ENCODE measurements around the gene S100A3.

The S100A3 gene

DNA sequence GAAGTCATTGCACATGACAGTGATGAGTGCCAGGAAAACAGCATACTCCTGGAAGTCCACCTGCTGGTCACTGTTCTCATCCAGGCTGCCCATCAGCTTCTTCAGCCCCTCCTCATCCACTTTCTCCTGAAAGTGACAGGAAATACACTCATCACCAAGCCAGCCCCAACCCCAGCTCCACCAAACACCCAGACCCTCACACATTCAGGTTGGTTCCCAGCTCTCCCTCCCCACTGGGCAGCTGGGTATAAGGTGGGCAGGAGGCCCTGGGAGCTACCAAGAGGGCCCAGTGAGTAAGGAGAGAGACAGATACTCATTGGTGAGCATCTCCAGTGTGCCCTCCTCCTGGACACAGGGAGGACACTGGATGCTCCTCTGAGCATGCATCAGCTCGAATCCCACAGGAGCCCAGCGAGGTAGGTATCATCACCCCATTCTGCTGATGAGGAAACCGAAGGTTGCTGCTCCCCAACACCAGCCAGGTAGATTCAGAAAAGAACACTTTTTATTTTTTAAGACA is 12.5 kb upstream of the S100A3 start:
- no peak overlapping the region for H3K9ac ChIP-seq (ENCODE audit: low read depth in 1 of 2, low read length in 2 of 2)
- H3K4me1 ChIP-seq (ENCODE audit: control insufficient read depth in 1 of 2, insufficient read depth in 2 of 2, low read length in 2 of 2) = peaks cover 13 to 17% of the 10 kb centered on the region in 2 donors
- H3K27ac ChIP-seq (ENCODE audit: low read depth, low read length) = no peak overlapping the region
- H3K36me3 ChIP-seq (ENCODE audit: control insufficient read depth in 1 of 2, insufficient read depth in 2 of 2, low read length in 2 of 2) = no peaks in the 10 kb centered on the region
- no peak overlapping the region for H3K4me3 ChIP-seq (ENCODE audit: low read depth in 1 of 2, low read length in 2 of 2)
- H3K9me3 ChIP-seq (ENCODE audit: control insufficient read depth in 1 of 2, low read length in 2 of 2) = no peaks in the 10 kb centered on the region
- no peaks in the 10 kb centered on the region for H3K27me3 ChIP-seq (ENCODE audit: control insufficient read depth in 1 of 2, insufficient read depth in 2 of 2, low read length in 2 of 2)

DNA sequence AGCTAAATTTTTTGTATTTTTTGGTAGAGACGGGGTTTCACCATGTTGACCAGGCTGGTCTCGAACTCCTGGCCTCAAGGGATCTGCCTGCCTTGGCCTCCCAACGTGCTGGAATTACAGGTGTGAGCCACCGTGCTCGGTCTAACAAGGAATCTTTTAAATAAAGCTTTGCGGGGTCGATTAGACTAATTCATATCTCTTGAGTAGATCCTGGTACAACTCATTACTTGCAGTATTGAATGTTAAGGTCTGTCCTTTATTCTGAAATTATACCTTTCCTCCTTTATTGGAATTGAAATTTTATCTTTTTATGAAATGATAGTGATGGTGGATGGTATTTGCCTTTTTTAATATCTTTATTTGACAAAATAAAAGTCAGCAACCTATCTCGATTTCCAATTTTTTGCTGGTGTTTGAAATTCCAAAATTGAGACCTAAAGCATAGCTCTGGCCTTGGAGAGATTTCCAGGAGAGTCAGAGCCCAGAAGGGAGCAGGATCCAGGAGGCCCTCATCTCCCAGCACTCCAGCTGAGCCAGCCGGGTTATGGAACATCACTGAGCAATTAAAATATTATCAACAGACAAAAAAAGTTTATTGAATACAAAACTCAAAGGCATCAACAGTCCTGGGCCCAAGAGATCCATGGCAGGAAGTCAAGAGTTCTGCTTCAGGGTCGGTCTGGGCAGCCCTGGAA is 11.9 kb upstream of the S100A3 start:
- H3K9ac ChIP-seq (ENCODE audit: low read depth in 1 of 2, low read length in 2 of 2) = no peak overlapping the region
- peaks cover 7 to 12% of the 10 kb centered on the region in 2 donors for H3K4me1 ChIP-seq (ENCODE audit: control insufficient read depth in 1 of 2, insufficient read depth in 2 of 2, low read length in 2 of 2)
- no peak overlapping the region for H3K27ac ChIP-seq (ENCODE audit: low read depth, low read length)
- no peaks in the 10 kb centered on the region for H3K9me3 ChIP-seq (ENCODE audit: control insufficient read depth in 1 of 2, low read length in 2 of 2)
- no peaks in the 10 kb centered on the region for H3K36me3 ChIP-seq (ENCODE audit: control insufficient read depth in 1 of 2, insufficient read depth in 2 of 2, low read length in 2 of 2)
- no peaks in the 10 kb centered on the region for H3K27me3 ChIP-seq (ENCODE audit: control insufficient read depth in 1 of 2, insufficient read depth in 2 of 2, low read length in 2 of 2)
- H3K4me3 ChIP-seq (ENCODE audit: low read depth in 1 of 2, low read length in 2 of 2) = no peak overlapping the region

DNA sequence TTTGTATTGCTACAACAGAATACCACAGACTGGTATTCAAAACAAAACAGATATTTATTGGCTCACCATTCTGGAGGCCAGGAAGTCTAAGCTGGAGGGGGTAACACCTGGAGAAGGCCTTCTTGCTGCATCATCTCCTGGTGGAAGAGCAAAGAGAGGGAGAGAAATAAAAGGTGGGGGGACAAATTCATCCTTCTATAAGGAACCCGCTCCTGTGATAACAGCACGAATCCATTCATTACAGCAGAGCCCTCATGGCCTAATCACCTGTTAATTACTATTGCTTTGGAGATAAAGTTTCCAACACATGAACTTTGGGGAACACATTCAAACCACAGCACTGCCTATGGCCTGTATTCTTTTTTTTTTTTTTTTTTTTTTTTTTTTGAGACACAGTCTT is 11.2 kb upstream of the S100A3 start:
- Histone ChIP-seq H3K4me3 (ENCODE audit: low read depth in 1 of 2, low read length in 2 of 2) (no peak overlapping the region), H3K36me3 (ENCODE audit: control insufficient read depth in 1 of 2, insufficient read depth in 2 of 2, low read length in 2 of 2) (no peaks in the 10 kb centered on the region), H3K27ac (ENCODE audit: low read depth, low read length) (no peak overlapping the region), H3K27me3 (ENCODE audit: control insufficient read depth in 1 of 2, insufficient read depth in 2 of 2, low read length in 2 of 2) (no peaks in the 10 kb centered on the region), H3K9me3 (ENCODE audit: control insufficient read depth in 1 of 2, low read length in 2 of 2) (no peaks in the 10 kb centered on the region), H3K9ac (ENCODE audit: low read depth in 1 of 2, low read length in 2 of 2) (no peak overlapping the region), H3K4me1 (ENCODE audit: control insufficient read depth in 1 of 2, insufficient read depth in 2 of 2, low read length in 2 of 2) (peaks cover under 1 to 5% of the 10 kb centered on the region in 2 donors)

DNA sequence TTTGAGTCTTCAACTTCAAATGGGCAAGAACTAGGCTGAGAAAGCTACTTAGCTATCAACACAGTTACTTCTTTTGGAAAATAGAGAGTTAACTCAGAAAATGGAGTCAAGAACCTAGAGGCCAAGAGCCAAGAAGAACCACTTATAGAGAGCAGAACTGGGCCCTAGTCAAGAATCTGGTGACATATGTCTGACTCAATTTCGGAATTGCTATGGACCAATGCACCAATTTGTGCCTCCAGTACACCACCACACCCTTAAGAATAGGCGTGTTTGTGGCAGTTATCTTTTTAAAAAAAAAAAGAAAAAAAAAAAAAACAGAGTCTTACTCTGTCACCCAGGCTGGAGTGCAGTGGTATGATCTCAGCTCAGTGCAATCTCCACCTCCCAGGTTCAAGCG is 8.8 kb upstream of the S100A3 start:
- Histone ChIP-seq H3K27me3 (ENCODE audit: control insufficient read depth in 1 of 2, insufficient read depth in 2 of 2, low read length in 2 of 2) (no peaks in the 10 kb centered on the region), H3K27ac (ENCODE audit: low read depth, low read length) (no peak overlapping the region), H3K36me3 (ENCODE audit: control insufficient read depth in 1 of 2, insufficient read depth in 2 of 2, low read length in 2 of 2) (no peaks in the 10 kb centered on the region), H3K9me3 (ENCODE audit: control insufficient read depth in 1 of 2, low read length in 2 of 2) (no peaks in the 10 kb centered on the region), H3K9ac (ENCODE audit: low read depth in 1 of 2, low read length in 2 of 2) (no peak overlapping the region), H3K4me3 (ENCODE audit: low read depth in 1 of 2, low read length in 2 of 2) (no peak overlapping the region), H3K4me1 (ENCODE audit: control insufficient read depth in 1 of 2, insufficient read depth in 2 of 2, low read length in 2 of 2) (no peaks in the 10 kb centered on the region)

DNA sequence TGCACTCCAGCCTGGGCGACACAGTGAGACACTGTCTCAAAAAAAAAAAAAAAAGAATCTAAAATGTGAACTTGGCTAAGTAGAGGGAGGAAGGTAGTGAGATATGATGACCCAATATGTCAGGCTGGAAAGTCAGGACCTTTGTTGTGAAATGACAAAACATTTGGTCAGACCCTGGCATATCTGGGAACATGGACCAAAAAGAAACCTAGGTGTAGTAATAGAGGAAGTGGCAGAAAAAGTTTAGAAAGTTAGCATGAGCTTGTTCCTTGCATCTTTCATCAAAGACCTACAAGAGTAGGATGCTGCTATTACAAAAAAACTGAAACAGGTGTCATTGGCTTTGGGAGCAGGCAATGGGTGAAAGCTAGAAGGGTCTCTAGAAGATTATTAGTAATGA is 7.3 kb upstream of the S100A3 start:
- H3K27me3 ChIP-seq (ENCODE audit: control insufficient read depth in 1 of 2, insufficient read depth in 2 of 2, low read length in 2 of 2) = no peaks in the 10 kb centered on the region
- H3K27ac ChIP-seq (ENCODE audit: low read depth, low read length) = no peak overlapping the region
- H3K4me1 ChIP-seq (ENCODE audit: control insufficient read depth in 1 of 2, insufficient read depth in 2 of 2, low read length in 2 of 2) = no peaks in the 10 kb centered on the region
- no peaks in the 10 kb centered on the region for H3K9me3 ChIP-seq (ENCODE audit: control insufficient read depth in 1 of 2, low read length in 2 of 2)
- no peaks in the 10 kb centered on the region for H3K36me3 ChIP-seq (ENCODE audit: control insufficient read depth in 1 of 2, insufficient read depth in 2 of 2, low read length in 2 of 2)
- H3K9ac ChIP-seq (ENCODE audit: low read depth in 1 of 2, low read length in 2 of 2) = no peak overlapping the region
- no peak overlapping the region for H3K4me3 ChIP-seq (ENCODE audit: low read depth in 1 of 2, low read length in 2 of 2)

DNA sequence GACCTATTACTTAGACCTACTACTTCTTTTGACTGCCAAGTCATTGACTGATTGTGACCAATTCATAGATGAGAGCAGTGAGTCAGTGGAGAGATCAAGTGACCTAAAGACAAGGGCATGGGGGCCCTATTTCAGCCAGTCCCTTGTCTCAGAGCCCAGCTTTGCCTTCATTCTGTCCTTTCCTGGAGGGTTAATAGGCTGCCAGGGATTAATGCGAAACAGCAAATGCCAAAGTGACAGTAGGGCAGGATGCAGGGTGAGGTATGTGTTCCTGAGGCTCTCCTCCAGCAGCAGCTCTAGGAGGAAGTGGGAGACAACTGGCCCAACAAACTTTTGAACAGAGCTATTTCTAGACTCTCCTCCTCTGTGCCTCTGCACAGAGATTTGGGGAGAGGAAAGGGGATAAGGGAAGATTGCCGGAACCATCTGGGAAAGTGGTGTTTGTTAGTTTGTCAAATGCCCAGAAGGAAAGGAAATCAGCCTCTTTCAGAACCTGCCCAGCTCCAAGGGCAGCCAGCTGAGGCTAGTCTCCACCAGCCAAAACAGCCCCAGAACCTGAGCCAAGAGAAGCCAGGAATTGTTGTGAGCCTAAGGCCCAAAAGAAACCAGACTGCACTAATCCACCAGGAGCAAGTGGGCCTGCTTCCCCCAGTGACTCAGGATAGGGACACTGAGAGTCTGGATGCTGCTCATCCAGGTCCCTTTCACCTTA is 4.9 kb upstream of the S100A3 start:
- Histone ChIP-seq H3K9ac (ENCODE audit: low read depth in 1 of 2, low read length in 2 of 2) (no peak overlapping the region), H3K4me1 (ENCODE audit: control insufficient read depth in 1 of 2, insufficient read depth in 2 of 2, low read length in 2 of 2) (peaks cover 0 to 9% of the 10 kb centered on the region in 2 donors), H3K27me3 (ENCODE audit: control insufficient read depth in 1 of 2, insufficient read depth in 2 of 2, low read length in 2 of 2) (no peaks in the 10 kb centered on the region), H3K4me3 (ENCODE audit: low read depth in 1 of 2, low read length in 2 of 2) (no peak overlapping the region), H3K9me3 (ENCODE audit: control insufficient read depth in 1 of 2, low read length in 2 of 2) (no peaks in the 10 kb centered on the region), H3K27ac (ENCODE audit: low read depth, low read length) (no peak overlapping the region), H3K36me3 (ENCODE audit: control insufficient read depth in 1 of 2, insufficient read depth in 2 of 2, low read length in 2 of 2) (no peaks in the 10 kb centered on the region)

DNA sequence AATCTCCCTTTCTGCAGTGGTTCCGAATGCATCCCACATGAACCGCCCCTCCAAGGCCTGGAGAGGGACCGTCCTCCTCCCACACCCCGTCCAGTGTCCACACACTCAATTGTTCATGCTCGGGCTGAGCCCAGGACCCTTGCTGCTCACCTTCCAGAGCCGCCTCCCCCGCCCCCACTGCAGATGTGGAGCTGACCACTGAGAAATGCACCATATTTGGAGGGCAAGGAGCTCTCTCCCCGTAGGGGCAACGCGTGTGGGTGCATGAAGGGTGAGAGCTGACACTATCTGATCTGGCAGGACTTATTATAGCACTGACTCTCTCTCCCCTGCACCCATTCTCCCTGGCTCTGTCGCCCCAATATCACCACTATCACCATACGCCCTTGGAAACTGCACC is 4.0 kb upstream of the S100A3 start:
- H3K9ac ChIP-seq (ENCODE audit: low read depth in 1 of 2, low read length in 2 of 2) = no peak overlapping the region
- H3K27me3 ChIP-seq (ENCODE audit: control insufficient read depth in 1 of 2, insufficient read depth in 2 of 2, low read length in 2 of 2) = no peaks in the 10 kb centered on the region
- H3K36me3 ChIP-seq (ENCODE audit: control insufficient read depth in 1 of 2, insufficient read depth in 2 of 2, low read length in 2 of 2) = no peaks in the 10 kb centered on the region
- H3K9me3 ChIP-seq (ENCODE audit: control insufficient read depth in 1 of 2, low read length in 2 of 2) = no peaks in the 10 kb centered on the region
- H3K27ac ChIP-seq (ENCODE audit: low read depth, low read length) = no peak overlapping the region
- peaks cover 6 to 15% of the 10 kb centered on the region in 2 donors for H3K4me1 ChIP-seq (ENCODE audit: control insufficient read depth in 1 of 2, insufficient read depth in 2 of 2, low read length in 2 of 2)
- no peak overlapping the region for H3K4me3 ChIP-seq (ENCODE audit: low read depth in 1 of 2, low read length in 2 of 2)

DNA sequence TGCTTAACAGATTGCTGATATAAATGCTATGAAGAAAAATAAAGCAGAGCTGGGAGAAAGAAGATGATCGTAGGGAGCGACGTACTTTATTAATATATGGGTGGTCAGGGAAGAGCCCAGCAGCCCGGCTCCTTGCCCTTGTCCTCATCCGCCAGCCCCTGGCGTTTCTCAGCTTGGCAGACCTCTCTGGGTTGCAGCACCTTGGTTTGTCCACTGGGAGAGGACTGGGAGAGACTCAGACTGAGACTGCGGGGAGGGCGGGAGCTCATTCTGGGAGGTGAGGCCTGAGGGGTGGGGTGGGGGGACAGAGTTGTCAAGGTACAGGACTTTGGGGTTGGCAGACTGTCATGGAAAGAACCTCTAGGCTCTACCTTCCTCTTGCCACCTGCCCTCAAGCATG is 3.3 kb upstream of the S100A3 start:
- H3K4me3 ChIP-seq (ENCODE audit: low read depth in 1 of 2, low read length in 2 of 2) = no peak overlapping the region
- H3K9me3 ChIP-seq (ENCODE audit: control insufficient read depth in 1 of 2, low read length in 2 of 2) = no peaks in the 10 kb centered on the region
- H3K9ac ChIP-seq (ENCODE audit: low read depth in 1 of 2, low read length in 2 of 2) = no peak overlapping the region
- H3K27ac ChIP-seq (ENCODE audit: low read depth, low read length) = no peak overlapping the region
- H3K36me3 ChIP-seq (ENCODE audit: control insufficient read depth in 1 of 2, insufficient read depth in 2 of 2, low read length in 2 of 2) = no peaks in the 10 kb centered on the region
- H3K27me3 ChIP-seq (ENCODE audit: control insufficient read depth in 1 of 2, insufficient read depth in 2 of 2, low read length in 2 of 2) = no peaks in the 10 kb centered on the region
- peaks cover 8 to 15% of the 10 kb centered on the region in 2 donors for H3K4me1 ChIP-seq (ENCODE audit: control insufficient read depth in 1 of 2, insufficient read depth in 2 of 2, low read length in 2 of 2)

DNA sequence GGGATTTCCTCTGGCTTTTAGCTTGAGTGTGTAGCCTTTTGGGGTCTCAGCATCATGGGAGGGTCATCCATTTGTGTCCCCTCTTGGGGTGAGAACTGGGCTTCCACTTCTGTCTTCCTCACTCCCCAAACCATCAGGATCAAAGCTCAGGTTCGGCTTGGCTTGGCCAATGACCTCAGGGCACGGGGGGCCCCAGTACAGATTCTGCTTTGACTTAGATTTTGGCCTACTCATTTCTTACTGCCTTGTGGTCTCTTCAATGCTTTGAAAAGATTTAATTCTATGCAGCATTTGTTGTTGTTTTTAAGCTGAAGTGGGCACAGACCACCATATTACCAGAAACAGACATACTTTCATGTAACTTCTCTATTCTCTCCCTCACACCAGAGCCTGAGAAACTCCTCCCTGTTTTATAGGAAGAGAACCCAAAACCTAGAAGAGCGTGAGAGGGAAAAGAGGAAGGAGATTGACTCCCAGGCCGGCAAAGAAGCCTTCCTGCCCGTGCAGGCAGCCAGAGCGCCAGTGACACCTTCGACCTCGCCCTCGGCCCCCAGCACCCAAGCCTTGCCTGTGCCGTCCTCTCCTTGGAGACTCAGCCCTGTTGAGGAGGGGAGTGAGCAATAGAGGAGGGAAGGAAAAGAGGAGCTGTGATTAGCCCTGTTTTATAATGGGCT is 1.9 kb upstream of the S100A3 start:
- Histone ChIP-seq H3K4me1 (ENCODE audit: control insufficient read depth in 1 of 2, insufficient read depth in 2 of 2, low read length in 2 of 2) (peaks cover 11 to 16% of the 10 kb centered on the region in 2 donors), H3K27ac (ENCODE audit: low read depth, low read length) (no peak overlapping the region), H3K9ac (ENCODE audit: low read depth in 1 of 2, low read length in 2 of 2) (no peak overlapping the region)

DNA sequence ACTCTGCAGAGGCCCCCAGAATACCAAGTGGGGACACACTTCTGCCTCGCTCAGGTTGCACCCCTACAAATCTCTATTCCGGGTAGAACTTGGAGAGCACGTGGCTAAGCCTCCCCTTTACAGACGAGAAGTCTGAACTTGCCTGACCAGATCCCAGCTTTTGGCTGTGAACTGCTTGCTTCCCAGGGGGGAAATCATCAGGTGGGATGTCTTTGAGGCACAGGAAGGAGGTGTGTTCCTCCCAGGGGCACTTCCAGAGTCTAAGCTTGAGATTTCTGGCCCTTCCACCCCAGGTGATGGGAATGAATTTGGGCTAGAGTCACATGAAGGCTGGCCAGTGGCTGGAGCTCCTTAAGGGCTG is 1.3 kb upstream of the S100A3 start:
- H3K27me3 ChIP-seq (ENCODE audit: control insufficient read depth in 1 of 2, insufficient read depth in 2 of 2, low read length in 2 of 2) = no peaks in the 10 kb centered on the region
- H3K36me3 ChIP-seq (ENCODE audit: control insufficient read depth in 1 of 2, insufficient read depth in 2 of 2, low read length in 2 of 2) = no peaks in the 10 kb centered on the region
- no peaks in the 10 kb centered on the region for H3K9me3 ChIP-seq (ENCODE audit: control insufficient read depth in 1 of 2, low read length in 2 of 2)
- no peak overlapping the region for H3K9ac ChIP-seq (ENCODE audit: low read depth in 1 of 2, low read length in 2 of 2)
- H3K4me1 ChIP-seq (ENCODE audit: control insufficient read depth in 1 of 2, insufficient read depth in 2 of 2, low read length in 2 of 2) = peaks cover 17 to 22% of the 10 kb centered on the region in 2 donors
- no peak overlapping the region for H3K27ac ChIP-seq (ENCODE audit: low read depth, low read length)
- H3K4me3 ChIP-seq (ENCODE audit: low read depth in 1 of 2, low read length in 2 of 2) = no peak overlapping the region

More for the DNA sequence above, 1.9 kb upstream of the S100A3 start:
- Histone ChIP-seq H3K27me3 (ENCODE audit: control insufficient read depth in 1 of 2, insufficient read depth in 2 of 2, low read length in 2 of 2) (no peaks in the 10 kb centered on the region), H3K9me3 (ENCODE audit: control insufficient read depth in 1 of 2, low read length in 2 of 2) (no peaks in the 10 kb centered on the region), H3K36me3 (ENCODE audit: control insufficient read depth in 1 of 2, insufficient read depth in 2 of 2, low read length in 2 of 2) (no peaks in the 10 kb centered on the region), H3K4me3 (ENCODE audit: low read depth in 1 of 2, low read length in 2 of 2) (no peak overlapping the region)
